ENCODE measurements around the gene INSR.

INSR gene

DNA sequence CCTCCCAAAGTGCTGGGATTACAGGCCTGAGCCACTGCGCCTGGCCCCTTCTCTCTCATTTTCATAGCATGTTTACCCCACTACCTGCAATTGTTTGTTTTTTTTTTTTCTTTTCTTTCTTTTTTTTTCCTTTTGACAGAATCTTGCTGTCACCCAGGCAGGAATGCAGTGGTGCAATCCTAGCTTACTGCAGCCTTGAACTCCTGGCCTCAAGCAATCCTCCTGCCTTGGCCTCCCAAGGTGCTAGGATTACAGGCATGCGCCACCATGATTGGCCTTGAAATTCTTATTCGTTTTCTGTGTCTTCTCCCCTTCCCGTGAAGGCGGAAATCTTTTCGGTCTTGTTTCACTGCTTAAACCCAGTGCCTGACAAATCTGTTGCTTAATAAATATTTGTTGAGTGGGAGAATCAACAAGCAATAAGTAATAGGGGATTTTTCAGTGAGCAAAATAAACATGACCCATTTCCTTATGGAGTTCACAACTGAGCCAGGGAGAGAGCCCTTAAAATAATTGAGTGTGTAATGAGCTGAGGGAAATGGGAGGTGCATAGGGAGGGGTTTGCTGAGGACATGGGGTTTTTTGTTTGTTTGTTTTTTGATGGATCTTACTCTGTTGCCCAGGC lies 1.8 kb upstream of the INSR start:
- DNase-seq (ENCODE audit: low spot score): no peak

DNA sequence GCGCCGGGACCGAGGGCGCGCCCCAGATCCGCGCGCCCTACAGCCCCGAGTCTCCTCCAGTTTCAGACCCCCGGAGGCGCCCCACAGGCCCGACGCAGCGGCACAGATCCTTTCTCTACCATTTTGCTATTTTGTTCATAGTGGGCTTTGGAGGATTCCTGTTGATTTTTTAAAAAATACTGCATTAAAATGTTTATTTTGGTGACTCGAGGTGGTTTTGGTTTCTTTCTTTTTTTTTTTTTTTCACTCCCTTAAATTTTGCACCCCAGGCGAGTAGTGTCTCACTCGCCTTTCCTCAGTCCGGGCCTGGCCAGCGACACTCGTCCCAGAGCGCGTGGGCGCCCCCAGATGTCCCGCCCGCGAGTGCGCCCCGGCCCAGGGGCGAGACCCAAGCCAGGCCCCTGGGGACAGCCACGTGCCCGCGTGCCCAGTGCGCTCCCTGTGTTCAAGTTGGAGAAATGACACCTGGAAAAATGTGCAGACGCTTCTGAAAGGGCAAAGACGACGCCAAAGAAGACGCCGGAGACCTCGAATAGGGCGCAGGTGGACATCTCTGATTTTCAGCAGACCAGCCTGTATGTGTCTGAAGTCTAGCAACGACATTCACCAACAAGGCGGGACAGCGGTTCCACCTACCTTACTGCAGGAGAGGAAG lies 471 bp upstream of the INSR start:
- DNase-seq (ENCODE audit: low spot score): peak; percentile 76

DNA sequence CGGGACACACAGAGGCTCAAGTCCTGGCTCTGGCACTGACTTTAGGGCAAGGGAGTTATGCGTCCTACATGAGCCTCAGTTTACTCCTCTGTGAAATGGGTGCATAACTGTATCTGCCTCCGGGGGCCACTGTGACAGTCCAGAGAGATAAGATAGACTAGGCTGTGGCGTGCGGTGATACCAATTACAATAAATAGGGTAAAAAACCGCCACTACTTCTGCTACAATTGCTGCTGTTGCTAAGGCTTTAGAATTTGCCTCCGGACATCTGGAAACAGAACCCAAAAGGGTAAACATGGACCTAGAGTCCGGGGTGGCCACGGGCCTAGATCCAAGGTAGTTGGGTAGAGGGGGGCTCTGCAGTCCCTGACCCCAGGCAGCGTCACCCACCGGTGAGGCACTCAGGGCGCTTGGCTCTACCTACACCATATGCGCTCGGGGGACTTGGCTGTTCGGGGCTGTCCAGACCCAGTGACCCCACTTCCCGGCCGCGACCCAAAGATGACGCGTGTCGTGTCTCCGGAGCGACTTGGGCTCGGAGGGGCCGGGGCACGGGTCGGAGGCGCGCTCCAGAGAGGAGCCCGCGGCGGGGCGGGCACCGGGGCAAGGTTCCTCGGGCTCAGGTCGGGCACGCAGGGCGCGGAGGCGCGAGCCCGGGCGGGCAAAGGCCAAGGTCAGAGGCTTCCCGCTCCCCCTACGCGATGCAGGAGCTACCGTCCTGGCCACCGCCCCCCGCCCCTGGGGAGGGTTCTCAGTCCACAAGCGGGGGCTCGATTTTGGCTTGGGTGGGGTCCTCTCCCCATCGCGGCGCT lies 1.1 kb downstream of the INSR start:
- DNase-seq (ENCODE audit: low spot score): peak; percentile 12

DNA sequence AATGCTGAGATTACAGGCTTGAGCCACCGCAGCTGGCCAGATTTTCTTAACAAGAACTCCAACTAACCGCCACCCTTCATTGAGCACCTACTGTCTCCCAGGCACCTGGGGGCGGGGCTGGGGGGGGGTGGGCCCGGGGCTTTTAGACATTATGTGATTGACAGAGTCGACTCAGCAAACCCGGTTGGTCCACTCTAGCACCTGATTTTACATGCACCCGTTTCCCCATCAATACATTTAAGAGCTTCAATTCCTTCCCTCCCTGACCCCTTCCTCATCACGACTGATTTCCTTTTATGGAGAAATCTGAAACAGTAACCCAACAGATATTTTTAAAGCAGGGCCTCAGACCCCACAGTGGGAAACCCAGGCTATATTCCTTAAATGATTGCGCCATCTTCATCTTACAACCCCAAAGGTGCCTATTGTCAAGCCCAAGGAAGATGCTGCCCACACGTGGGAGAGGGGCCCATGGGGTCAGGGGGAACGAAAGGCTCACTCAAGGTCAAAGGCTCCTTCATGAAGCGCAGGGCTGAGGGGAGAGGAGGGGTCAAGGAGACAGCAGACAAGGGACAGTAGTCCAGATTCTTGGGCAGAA lies 1.8 kb downstream of the INSR start:
- DNase-seq (ENCODE audit: low spot score): no peak

- no peak for DNase-seq (ENCODE audit: low spot score)
These were observed 5.2 kb downstream of the INSR start for GRCh38 chr19:7288977-7289376.

DNA sequence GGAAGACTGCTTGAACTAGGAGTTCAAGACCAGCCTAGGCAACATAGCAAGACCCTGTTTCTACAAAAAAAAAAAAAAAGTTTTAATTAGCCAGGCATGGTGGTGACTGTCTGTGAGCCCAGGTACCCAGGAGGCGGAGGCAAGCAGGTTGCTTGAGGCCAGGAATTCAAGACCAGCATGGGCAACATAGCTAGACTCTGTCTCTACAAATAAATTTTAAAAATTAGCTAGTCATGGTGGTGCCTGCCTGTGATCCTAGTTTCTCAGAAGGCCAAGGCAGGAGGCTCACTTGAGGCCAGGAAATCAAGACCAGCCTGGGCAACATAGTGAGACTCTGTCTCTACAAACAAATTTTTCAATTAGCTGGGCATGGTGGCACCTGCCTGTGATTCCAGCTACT lies 6.1 kb downstream of the INSR start:
- DNase-seq (ENCODE audit: low spot score): no peak

DNA sequence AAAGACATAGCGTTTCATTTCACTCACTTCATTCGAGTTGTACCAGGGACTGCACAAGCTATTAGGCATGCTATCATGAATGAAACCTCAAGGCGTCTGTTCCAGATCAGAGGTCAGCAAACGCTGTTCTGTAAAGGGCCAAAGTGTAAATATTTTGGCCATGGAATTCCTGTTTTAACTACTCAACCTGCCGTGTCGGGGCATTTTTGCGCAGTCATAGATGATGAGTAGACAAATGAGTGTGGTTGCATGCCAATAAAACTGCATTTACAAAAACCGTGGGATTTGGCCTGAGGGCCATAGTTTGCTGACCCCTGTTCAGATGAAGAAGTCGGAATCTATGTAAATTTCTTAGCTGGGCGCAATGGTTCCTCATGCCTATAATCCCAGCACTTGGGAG lies 6.5 kb downstream of the INSR start:
- DNase-seq (ENCODE audit: low spot score): no peak

DNA sequence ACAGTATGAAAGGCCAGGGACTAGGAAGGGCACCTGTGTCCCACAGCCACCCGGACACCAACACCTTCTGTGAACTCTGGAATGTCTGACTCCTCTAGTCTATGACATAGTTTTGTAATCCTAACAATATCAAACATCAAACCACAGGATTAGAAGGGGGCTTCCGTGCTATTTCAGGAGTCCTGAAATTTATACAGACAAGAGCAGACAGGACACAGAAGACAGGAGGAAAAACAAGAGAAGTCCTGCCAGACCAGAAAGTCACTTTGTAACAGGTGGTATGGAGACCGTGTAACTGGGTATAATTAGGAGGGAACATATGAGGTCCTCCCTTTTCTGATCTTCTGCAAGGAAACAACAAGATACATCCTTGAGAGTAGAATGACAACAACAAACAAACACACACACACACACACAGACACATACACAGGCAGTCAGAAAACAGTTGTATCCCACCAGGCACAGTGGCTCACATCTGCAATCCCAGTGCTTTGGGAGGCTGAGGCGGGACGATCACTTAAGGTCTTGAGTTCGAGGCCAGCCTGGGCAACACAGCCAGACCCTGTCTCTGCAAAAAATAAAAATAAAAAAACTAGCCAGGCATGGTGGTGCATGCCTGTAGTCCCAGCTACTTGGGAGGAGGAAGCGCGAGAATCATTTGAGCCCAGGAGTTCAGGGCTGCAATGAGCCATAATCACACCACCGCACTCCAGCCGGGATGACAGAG lies 13.1 kb downstream of the INSR start:
- DNase-seq (ENCODE audit: low spot score): no peak

- DNase-seq (ENCODE audit: low spot score): no peak
These were observed 21.2 kb downstream of the INSR start for GRCh38 chr19:7272856-7273578.

- DNase-seq (ENCODE audit: low spot score): no peak
These were observed 25.5 kb downstream of the INSR start for GRCh38 chr19:7268705-7269098.

GRCh38 chr19:7267792-7268704 lies 26.2 kb downstream of the INSR start:
- no peak for DNase-seq (ENCODE audit: low spot score)

DNA sequence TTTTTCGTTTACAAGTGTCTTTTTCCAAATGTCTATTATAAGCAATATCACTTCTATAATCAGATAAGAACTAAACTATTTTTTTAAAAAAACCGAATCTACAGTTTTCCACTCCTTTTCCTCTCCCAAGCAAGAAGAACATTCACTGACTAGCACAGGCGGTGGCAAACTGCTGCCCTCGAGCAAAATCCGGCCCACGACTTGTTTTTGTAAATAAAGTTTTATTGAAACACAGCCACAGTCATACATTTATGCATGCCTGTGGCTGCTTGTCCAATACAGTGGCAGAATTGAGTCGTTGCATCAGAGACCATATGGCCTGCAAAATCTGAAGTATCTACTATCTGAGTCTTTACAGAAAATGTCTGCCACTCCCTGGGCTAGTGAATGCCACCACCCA lies 27.4 kb downstream of the INSR start:
- no peak for DNase-seq (ENCODE audit: low spot score)

- DNase-seq (ENCODE audit: low spot score): no peak
These were observed 28.3 kb downstream of the INSR start for GRCh38 chr19:7265963-7266362.

- DNase-seq (ENCODE audit: low spot score): no peak
These were observed 29.4 kb downstream of the INSR start for GRCh38 chr19:7264858-7265257.

DNA sequence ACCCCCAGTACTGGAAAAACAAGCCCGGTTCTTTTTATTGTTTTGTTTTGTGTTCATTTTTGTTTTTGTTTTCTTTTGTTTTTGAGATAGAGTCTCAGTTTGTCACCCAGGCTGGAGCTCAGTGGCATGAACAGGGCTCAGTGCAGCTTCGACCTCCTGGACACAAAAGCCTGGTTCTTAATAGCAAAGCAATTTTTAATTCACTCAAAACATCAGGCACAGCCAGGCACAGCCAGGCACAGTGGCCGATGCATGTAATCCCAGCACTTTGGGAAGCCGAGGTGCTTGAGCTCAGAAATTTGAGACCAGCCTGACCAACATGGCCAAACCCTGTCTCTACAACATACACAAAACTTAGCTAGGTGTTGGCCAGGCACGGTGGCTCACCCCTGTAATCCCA lies 30.7 kb downstream of the INSR start:
- peak; percentile 57 for DNase-seq (ENCODE audit: low spot score)

DNA sequence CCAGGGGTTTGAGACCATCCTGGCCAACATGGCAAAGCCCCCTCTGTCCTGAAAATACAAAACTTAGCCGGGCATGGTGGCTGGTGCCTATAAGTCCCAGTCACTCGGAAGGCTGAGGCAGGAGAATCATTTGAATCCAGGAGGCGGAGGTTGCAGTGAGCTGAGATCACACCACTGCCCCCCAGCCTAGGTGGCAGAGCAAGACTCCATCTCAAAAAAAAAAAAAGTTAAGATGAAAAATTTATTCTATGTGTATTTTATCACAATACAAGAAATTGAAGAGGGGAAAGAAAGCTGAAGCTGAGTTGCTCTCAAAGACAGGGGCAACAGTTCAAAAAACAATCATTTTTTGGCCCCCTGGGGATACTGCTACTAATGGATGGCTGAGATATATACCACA lies 31.1 kb downstream of the INSR start:
- DNase-seq (ENCODE audit: low spot score): no peak

GRCh38 chr19:7262470-7262869 lies 31.7 kb downstream of the INSR start:
- no peak for DNase-seq (ENCODE audit: low spot score)

DNA sequence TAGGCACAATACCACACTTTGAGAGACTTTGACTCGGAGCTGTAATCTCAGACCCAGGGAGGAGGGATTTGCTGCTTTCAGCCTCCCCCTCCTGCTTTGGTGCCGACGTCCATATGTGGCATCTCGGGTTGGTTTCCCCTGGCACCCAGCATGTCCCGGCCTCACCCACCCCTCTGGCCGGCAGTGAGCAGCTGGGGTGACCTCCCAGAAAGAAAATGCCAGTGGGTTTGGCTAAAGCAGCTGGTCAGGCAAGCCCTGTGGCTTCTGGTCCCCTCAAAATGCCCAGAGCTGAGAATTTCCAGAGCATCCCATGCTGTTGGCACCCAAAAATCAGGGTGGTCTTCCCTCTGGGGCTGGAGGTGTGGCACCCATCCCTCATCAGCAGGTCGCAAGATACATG lies 34.1 kb downstream of the INSR start:
- no peak for DNase-seq (ENCODE audit: low spot score)

DNA sequence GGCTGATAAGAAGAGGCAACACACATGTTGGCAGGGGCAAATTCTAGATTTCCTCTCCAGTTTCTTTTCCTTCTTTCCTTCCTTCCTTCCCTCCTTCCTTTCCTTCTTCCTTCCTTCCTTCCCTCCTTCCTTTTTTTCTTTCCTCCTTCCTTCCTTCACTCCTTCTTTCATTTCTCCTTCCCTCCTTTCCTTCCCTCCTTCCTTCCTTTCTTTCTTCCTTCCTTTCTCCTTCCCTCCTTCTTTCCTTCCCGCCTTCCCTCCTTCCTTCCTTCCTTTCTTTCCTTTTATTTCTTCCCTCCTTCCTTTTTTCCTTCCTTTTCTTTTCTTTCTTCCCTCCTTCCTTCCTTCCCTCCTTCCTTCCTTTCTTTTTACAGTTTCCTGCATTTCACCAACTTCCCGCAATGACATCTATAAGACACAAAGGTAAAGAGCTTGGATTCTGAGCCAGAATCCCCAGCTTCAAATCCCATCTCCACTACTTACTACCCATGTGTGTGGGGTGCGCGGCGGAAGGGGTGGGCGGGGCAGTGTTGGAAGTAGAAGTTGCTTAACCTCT lies 35.3 kb downstream of the INSR start:
- DNase-seq (ENCODE audit: low spot score): no peak

Data from globus pallidus (tissue), 1 donor.